Vagina (tissue), 2 donors: ENCODE results near the gene MKRN2. TPM values are rescaled to one million over a fixed set of nuclear protein-coding genes. Genes with fewer than 3 reads are reported as not detected.

Experiments
- DNase-seq, 2 donors: peaks; one replicate each; pipeline ENCODE4 v3.0.0-alpha.2; 2017; ENCODE audit errors: extremely low spot score in 2 of 2
- H3K27ac ChIP-seq: fragments of 200-600 bp; sonication (generic); one replicate; pipeline ENCODE4 v1.5.1; 2019
- H3K27me3 ChIP-seq: fragments of 200-600 bp; sonication (generic); one replicate; pipeline ENCODE4 v1.5.1; 2019
- H3K36me3 ChIP-seq, 2 donors: fragments of 200-600 bp; sonication (generic); one replicate each; pipeline ENCODE4 v1.5.1; 2017 to 2019
- H3K4me1 ChIP-seq: fragments of 200-600 bp; sonication (generic); one replicate; pipeline ENCODE4 v1.5.1; 2019
- H3K4me3 ChIP-seq, 2 donors: fragments of 200-600 bp; sonication (generic); 1 replicate in 1 of 2; 2 replicates in 1 of 2; pipeline ENCODE4 v1.5.1; 2016 to 2019
- H3K9me3 ChIP-seq: fragments of 200-600 bp; sonication (generic); one replicate; pipeline ENCODE4 v1.5.1; 2019
- POLR2A ChIP-seq, 2 donors: fragments of 450-650 bp; IDR thresholded peaks; one replicate each; pipeline ENCODE4 v1.6.1; 2017; ENCODE audit warnings: antibody characterized with exemption in 2 of 2, mild to moderate bottlenecking in 2 of 2, moderate library complexity in 2 of 2
- POLR2AphosphoS5 ChIP-seq, 2 donors: sonication (generic); formaldehyde crosslinking; IDR thresholded peaks; one replicate each; pipeline ENCODE4 v1.9.0; 2017; ENCODE audit warnings: antibody characterized with exemption in 2 of 2, mild to moderate bottlenecking in 2 of 2, low read depth in 1 of 2; ENCODE audit not compliant: insufficient read depth in 1 of 2
- intact Hi-C: fragments of 100-400 bp; cut with DNase I; formaldehyde crosslinking; loops from one replicate; pipeline ENCODE4 v1.15.1; 2023
- total RNA-seq: library from RNA; depleted of rRNA; stranded (reverse); fragments of >200 nt; gene quantifications from one replicate; pipeline ENCODE4 v1.2.3, GENCODE V29; 2016
- TF ChIP-seq, protein P1 (sequence below), 3 experiments: fragments of 450-650 bp in 2 of 3; fragments of 200-600 bp in 1 of 3; sonication (generic) in 1 of 3; IDR thresholded peaks; one replicate each; pipeline ENCODE4 v1.5.1; 2017 to 2019; ENCODE audit warnings: antibody characterized with exemption in 3 of 3, mild to moderate bottlenecking in 2 of 3, moderate library complexity in 2 of 3

The MKRN2 gene
- total RNA-seq, 1 donor from 2014 or later, result 28.5 TPM

DNA sequence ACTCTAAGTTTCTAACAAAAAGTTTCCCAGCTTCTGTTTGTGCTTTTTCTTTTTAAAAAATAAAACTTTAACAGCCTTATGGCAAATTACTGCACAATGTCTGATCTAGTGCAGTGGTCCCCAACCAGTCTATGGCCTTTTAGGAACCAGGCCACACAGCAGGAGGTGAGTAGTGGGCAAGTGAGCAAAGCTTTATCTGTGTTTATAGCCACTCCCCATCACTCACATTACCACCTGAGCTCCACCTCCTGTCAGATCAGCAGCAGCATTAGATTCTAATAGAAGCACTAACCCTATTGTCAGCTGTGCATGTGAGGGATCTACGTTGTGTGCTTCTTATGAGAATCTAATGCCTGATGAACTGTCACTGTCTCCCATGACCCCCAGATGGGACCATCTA is 5.6 kb downstream of the MKRN2 start:
- intact Hi-C loops, result no loop called here
- TF ChIP-seq POLR2AphosphoS5 (IDR thresholded peaks at IDR 0.05; ENCODE audit: insufficient read depth in 1 of 2, low read depth in 1 of 2) (no peak), POLR2A (IDR thresholded peaks at IDR 0.05) (no peak)
- TF ChIP-seq, protein P1, sequence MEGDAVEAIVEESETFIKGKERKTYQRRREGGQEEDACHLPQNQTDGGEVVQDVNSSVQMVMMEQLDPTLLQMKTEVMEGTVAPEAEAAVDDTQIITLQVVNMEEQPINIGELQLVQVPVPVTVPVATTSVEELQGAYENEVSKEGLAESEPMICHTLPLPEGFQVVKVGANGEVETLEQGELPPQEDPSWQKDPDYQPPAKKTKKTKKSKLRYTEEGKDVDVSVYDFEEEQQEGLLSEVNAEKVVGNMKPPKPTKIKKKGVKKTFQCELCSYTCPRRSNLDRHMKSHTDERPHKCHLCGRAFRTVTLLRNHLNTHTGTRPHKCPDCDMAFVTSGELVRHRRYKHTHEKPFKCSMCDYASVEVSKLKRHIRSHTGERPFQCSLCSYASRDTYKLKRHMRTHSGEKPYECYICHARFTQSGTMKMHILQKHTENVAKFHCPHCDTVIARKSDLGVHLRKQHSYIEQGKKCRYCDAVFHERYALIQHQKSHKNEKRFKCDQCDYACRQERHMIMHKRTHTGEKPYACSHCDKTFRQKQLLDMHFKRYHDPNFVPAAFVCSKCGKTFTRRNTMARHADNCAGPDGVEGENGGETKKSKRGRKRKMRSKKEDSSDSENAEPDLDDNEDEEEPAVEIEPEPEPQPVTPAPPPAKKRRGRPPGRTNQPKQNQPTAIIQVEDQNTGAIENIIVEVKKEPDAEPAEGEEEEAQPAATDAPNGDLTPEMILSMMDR (IDR thresholded peaks at IDR 0.05), result no peak
- Histone ChIP-seq H3K27ac (no peak overlapping the region), H3K9me3 (peaks cover 8% of the 10 kb centered on the region), H3K4me3 (no peak overlapping the region), H3K27me3 (no peaks in the 10 kb centered on the region), H3K4me1 (peaks cover 58% of the 10 kb centered on the region), H3K36me3 (no peaks in the 10 kb centered on the region)
- DNase-seq, result no peak

- Histone ChIP-seq H3K27me3 (no peaks in the 10 kb centered on the region), H3K36me3 (peaks cover 2 to 24% of the 10 kb centered on the region in 2 donors), H3K4me1 (peaks cover 30% of the 10 kb centered on the region), H3K4me3 (no peak overlapping the region), H3K27ac (no peak overlapping the region), H3K9me3 (peaks cover 8% of the 10 kb centered on the region)
- TF ChIP-seq POLR2AphosphoS5 (IDR thresholded peaks at IDR 0.05; ENCODE audit: insufficient read depth in 1 of 2, low read depth in 1 of 2) (no peak), POLR2A (IDR thresholded peaks at IDR 0.05) (no peak)
- TF ChIP-seq, protein P1 (IDR thresholded peaks at IDR 0.05), result no peak
- no peak for DNase-seq
- intact Hi-C loops, result no loop called here
Measured at GRCh38 chr3:12566976-12567375, 10.1 kb downstream of the MKRN2 start.

DNA sequence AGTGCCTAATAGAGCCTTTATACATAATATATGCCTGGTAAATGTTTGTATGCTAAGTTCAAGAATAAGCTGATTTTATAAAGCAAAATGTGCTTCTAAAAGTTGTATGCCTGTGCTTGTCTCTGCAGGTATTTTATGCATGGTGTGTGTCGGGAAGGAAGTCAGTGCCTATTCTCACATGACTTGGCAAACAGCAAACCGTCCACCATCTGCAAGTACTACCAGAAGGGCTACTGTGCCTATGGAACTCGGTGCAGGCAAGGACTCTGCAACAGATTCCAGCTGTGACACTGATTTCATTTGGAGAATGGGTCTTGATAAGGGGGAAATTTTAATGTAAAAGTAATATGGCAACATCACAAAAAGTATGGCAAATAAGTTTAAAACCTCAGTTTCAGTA is 11.9 kb downstream of the MKRN2 start:
- Histone ChIP-seq H3K4me3 (no peak overlapping the region), H3K27ac (no peak overlapping the region), H3K36me3 (peaks cover 8 to 42% of the 10 kb centered on the region in 2 donors), H3K4me1 (peaks cover 15% of the 10 kb centered on the region), H3K27me3 (no peaks in the 10 kb centered on the region), H3K9me3 (peaks cover 8% of the 10 kb centered on the region)
- TF ChIP-seq, protein P1 (IDR thresholded peaks at IDR 0.05), result no peak
- no peak for TF ChIP-seq POLR2AphosphoS5 (IDR thresholded peaks at IDR 0.05; ENCODE audit: insufficient read depth in 1 of 2, low read depth in 1 of 2)
- intact Hi-C loops, result no loop called here
- DNase-seq, result no peak

DNA sequence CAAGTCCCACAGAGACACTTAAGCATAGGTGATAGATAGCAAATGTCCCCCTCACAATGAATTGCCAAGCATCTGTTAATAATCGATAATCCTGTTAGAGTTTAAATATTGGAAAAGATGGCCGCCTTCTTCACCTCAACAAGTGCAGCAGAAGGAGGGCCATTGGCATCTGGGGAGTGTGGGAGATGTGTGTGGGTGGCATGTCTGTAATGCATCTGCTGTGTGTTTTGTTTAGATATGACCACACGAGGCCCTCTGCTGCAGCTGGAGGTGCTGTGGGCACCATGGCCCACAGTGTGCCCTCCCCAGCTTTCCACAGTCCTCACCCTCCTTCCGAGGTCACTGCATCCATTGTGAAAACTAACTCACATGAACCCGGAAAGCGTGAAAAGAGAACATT is 12.9 kb downstream of the MKRN2 start:
- Histone ChIP-seq H3K4me3 (no peak overlapping the region), H3K36me3 (peaks cover 8 to 53% of the 10 kb centered on the region in 2 donors), H3K27me3 (no peaks in the 10 kb centered on the region), H3K27ac (no peak overlapping the region), H3K4me1 (peaks cover 15% of the 10 kb centered on the region), H3K9me3 (peaks cover 8% of the 10 kb centered on the region)
- intact Hi-C loops, result no loop called here
- TF ChIP-seq POLR2AphosphoS5 (IDR thresholded peaks at IDR 0.05; ENCODE audit: insufficient read depth in 1 of 2, low read depth in 1 of 2) (no peak), POLR2A (IDR thresholded peaks at IDR 0.05) (no peak)
- TF ChIP-seq, protein P1 (IDR thresholded peaks at IDR 0.05), result no peak
- DNase-seq, result no peak

DNA sequence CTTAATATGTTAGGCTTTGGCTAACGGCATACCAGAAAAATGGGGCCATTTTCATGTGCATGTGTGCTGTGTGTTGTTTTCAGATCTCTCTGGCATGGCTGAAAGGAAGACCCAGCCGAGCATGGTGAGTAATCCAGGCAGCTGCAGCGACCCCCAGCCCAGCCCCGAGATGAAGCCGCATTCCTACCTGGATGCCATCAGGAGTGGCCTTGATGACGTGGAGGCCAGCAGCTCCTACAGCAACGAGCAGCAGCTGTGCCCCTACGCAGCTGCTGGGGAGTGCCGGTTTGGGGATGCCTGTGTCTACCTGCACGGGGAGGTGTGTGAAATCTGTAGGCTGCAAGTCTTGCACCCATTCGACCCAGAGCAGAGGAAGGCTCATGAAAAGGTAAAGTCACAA is 15.1 kb downstream of the MKRN2 start:
- Histone ChIP-seq H3K9me3 (no peaks in the 10 kb centered on the region), H3K36me3 (peaks cover 8 to 74% of the 10 kb centered on the region in 2 donors), H3K27ac (no peak overlapping the region), H3K4me1 (peaks cover 15% of the 10 kb centered on the region), H3K27me3 (no peaks in the 10 kb centered on the region), H3K4me3 (no peak overlapping the region)
- no peak for DNase-seq
- TF ChIP-seq, protein P1 (IDR thresholded peaks at IDR 0.05), result no peak
- no peak for TF ChIP-seq POLR2A (IDR thresholded peaks at IDR 0.05)
- no peak for TF ChIP-seq POLR2AphosphoS5 (IDR thresholded peaks at IDR 0.05; ENCODE audit: insufficient read depth in 1 of 2, low read depth in 1 of 2)
- intact Hi-C loops, result no loop called here
